Heart left ventricle (tissue), 13 donors: ENCODE data around the gene SUPT3H.

Experiments
- CTCF ChIP-seq, 12 donors: fragments of 200-600 bp; sonication (generic) in 4 of 12; IDR thresholded peaks; one replicate each; pipeline versions ENCODE4 v1.5.0 to v1.8.0; 2018 to 2022; ENCODE audit warnings: antibody characterized with exemption in 12 of 12, mild to moderate bottlenecking in 5 of 12
- POLR2A ChIP-seq, 2 donors: fragments of 450-650 bp; IDR thresholded peaks; one replicate each; pipeline ENCODE4 v1.6.1; 2017; ENCODE audit warnings: antibody characterized with exemption in 2 of 2, mild to moderate bottlenecking in 2 of 2, moderate library complexity in 2 of 2
- donor health status: ischemic (EF 13 %, LVEDD 7.1; RV severe dilation, severe dysfunction).
- donor health status: DM: no; HTN: yes; CAD: no.
- donor health status: DM: no; HTN: no; CAD: no.
- donor health status: ischemic (EF 25% LVEDD 6.9; RV normal size, moderate dysfunction).
- donor health status: ischemic (EF 25% LVEDD 5.7; RV mildly dilated, moderate dysfunction).
- donor health status: ischemic (EF 35%, LVEDD 5.7; RV mildly dilated, moderate dysfunction).
- donor health status: nonischemic (EF 11% LVEDD 7.7; RV severe dilation, severe dysfunction).
- donor health status: DM: yes; HTN: yes; CAD: no.
- donor health status: PGD.
- donor health status: ischemic (EF 29% LVEDD 5.4; RV normal size, mild dysfunction).
- donor health status: nonischemic (EF 23%, LVEDD 6.1; RV moderate dilation, normal function).

- no peak for TF ChIP-seq CTCF (IDR thresholded peaks at IDR 0.05)
- TF ChIP-seq POLR2A (IDR thresholded peaks at IDR 0.05), result no peak
These were observed 304.0 kb downstream of the SUPT3H start for GRCh38 chr6:45073771-45074170.
